ENCODE results near the gene CCDC138. TPM values are rescaled to one million over a fixed set of nuclear protein-coding genes. Genes with fewer than 3 reads are reported as not detected.
A peak's percentile ranks its signal among the peaks of the same experiment; 100 is the strongest.

Gene CCDC138
- total RNA-seq, 4 donors from 2014 or later: 4.2 to 9.2 (median 6.5) TPM

GRCh38 chr2:108923019-108923700 lies 136.6 kb downstream of the CCDC138 start:
- Histone ChIP-seq H3K9me3 (no peaks in the 10 kb centered on the region), H3K27me3 (no peaks in the 10 kb centered on the region), H3K36me3 (no peaks in the 10 kb centered on the region), H3K27ac (peak overlapping the region; percentile 76 to 93 (median 86)), H3K4me3 (no peak overlapping the region), H3K4me1 (peaks cover 19 to 80% (median 39%) of the 10 kb centered on the region in 3 donors)
- intact Hi-C loops (cut with DNase I): no loop called here
- TF ChIP-seq POLR2A (IDR thresholded peaks at IDR 0.05): no peak
- no peak for TF ChIP-seq CTCF (IDR thresholded peaks at IDR 0.05)
- 37 to 43% methylated on average over 10 to 12 of the region's 12 CpGs for WGBS, 2 donors
- DNase-seq: peak; percentile 3

DNA sequence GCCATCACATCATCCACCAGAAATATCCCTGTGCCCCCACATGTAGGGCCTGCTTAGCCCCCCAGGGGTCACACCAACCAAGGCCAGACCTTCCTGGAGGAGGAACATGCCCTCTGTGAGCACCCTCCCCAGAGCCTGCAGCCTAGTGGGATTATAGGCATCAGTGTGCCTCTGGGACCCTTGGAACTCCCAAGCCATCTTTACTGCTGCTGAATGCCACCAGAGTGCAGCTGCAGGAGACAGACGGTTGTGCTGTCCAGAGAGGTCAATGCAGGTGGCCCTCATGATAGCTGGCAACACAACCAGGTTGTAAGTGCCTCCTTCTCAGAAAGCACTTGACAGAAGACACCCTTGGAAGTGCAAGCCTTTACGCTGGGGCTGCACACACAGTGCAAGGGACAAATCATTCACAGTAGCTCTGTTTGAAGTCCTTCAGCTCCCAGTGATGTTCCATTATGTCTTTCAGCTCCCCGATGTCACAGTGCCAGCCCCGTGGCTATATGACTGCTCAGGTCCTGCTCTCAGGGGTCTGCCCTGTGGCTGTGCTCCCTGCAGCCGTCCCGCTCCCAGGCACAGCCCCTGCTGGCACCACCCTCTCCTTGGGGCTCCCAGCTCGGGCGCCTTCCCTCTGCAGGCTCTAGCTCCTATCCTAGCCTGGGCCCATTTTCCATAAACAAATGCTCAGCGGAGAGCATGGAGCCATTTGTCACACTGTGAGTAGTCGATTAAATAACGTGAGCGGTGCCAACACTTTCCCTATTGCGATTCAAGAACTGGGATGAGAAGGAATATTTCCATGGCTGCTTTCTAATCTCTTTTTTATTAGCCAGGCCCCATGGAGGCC lies 137.4 kb downstream of the CCDC138 start:
- H3K9me3 ChIP-seq: no peaks in the 10 kb centered on the region
- peaks cover 19 to 83% (median 39%) of the 10 kb centered on the region in 3 donors for H3K4me1 ChIP-seq
- TF ChIP-seq POLR2A (IDR thresholded peaks at IDR 0.05) (no peak), CTCF (IDR thresholded peaks at IDR 0.05) (no peak)
- H3K4me3 ChIP-seq: no peak overlapping the region
- WGBS, 2 donors: 79 to 83% methylated on average over 5 to 9 of the region's 13 CpGs
- H3K27ac ChIP-seq: peak overlapping the region; percentile 73 to 93 (median 80)
- intact Hi-C loops (cut with DNase I): no loop called here
- no peaks in the 10 kb centered on the region for H3K27me3 ChIP-seq
- no peak for DNase-seq
- H3K36me3 ChIP-seq: peaks cover 0 to 3% (median 0%) of the 10 kb centered on the region in 3 donors

DNA sequence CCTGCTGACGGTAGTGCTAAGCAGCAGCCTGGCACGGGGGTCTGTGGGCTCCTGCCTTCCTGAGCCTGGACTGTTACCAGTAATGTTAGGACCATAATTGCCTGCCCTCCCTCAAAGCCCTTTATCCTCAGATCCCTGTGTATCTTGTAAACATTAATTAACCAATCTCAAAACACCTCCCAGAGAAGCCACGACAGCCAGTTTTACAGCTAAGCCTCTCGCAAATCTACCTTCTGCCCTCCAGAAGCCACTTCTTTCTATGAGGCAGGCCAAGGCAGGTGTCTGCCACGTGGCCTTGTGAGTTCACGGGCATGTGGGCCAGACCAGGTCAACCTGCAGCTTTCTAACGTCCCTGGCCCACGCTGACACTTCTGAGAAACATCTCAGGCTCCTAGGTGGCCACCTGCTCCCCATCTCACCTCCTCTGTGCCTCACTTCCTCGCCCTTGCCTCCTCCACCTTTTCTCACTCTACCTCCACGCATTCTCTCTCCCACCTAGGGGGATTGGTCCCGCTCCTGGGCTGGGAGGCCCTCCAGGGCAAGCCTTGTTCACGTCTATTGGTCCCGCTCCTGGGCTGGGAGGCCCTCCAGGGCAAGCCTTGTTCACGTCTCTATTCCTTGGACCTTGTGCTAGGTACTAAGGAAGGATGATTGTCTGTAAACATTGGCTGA lies 138.1 kb downstream of the CCDC138 start:
- intact Hi-C loops (cut with DNase I): no loop called here
- Histone ChIP-seq H3K4me3 (no peak overlapping the region), H3K27me3 (no peaks in the 10 kb centered on the region), H3K4me1 (peaks cover 19 to 83% (median 39%) of the 10 kb centered on the region in 3 donors), H3K27ac (peak overlapping the region in 3 of 4 donors; percentile 76 to 93 (median 85)), H3K9me3 (no peaks in the 10 kb centered on the region), H3K36me3 (peaks cover 0 to 11% (median 0%) of the 10 kb centered on the region in 3 donors)
- DNase-seq: no peak
- TF ChIP-seq CTCF (IDR thresholded peaks at IDR 0.05) (no peak), POLR2A (IDR thresholded peaks at IDR 0.05) (no peak)
- 73 to 74% methylated on average over 10 to 13 of the region's 14 CpGs for WGBS, 2 donors

- peak overlapping the region in 2 of 4 donors; percentile 85 to 93 for H3K27ac ChIP-seq
- H3K36me3 ChIP-seq: peaks cover 0 to 16% (median 0%) of the 10 kb centered on the region in 3 donors
- DNase-seq: no peak
- intact Hi-C loops (cut with DNase I): no loop called here
- no peak overlapping the region for H3K4me3 ChIP-seq
- TF ChIP-seq CTCF (IDR thresholded peaks at IDR 0.05): no peak
- TF ChIP-seq POLR2A (IDR thresholded peaks at IDR 0.05): no peak
- H3K9me3 ChIP-seq: no peaks in the 10 kb centered on the region
- H3K4me1 ChIP-seq: peaks cover 19 to 83% (median 39%) of the 10 kb centered on the region in 3 donors
- no peaks in the 10 kb centered on the region for H3K27me3 ChIP-seq
- WGBS, 2 donors: 76 to 87% methylated on average over 3 to 6 of the region's 6 CpGs
These were observed 138.7 kb downstream of the CCDC138 start for GRCh38 chr2:108925286-108925685.
